ENCODE results near the gene TEKT3. TPM values are rescaled to one million over a fixed set of nuclear protein-coding genes. Genes with fewer than 3 reads are reported as not detected.

Gene TEKT3
- total RNA-seq, 1 donor from 2014 or later = 2.8 TPM

- H3K9me3 Mint-ChIP-seq (ENCODE audit: low read depth) = no peaks in the 10 kb centered on the region
- no peak overlapping the region for H3K4me3 Mint-ChIP-seq (ENCODE audit: low read depth)
- no peak for TF ChIP-seq CTCF (IDR thresholded peaks at IDR 0.05; ENCODE audit: unreplicated experiment)
- H3K36me3 Mint-ChIP-seq (ENCODE audit: insufficient read depth) = no peaks in the 10 kb centered on the region
- DNase-seq (ENCODE audit: low spot score, unreplicated experiment) = no peak
- H3K27me3 Mint-ChIP-seq = peaks cover 3% of the 10 kb centered on the region
- H3K4me1 Mint-ChIP-seq (ENCODE audit: low read depth) = no peaks in the 10 kb centered on the region
- H3K27ac Mint-ChIP-seq = no peak overlapping the region
Measured at GRCh38 chr17:15351925-15352324, 10.5 kb upstream of the TEKT3 start.

- no peak for DNase-seq (ENCODE audit: low spot score, unreplicated experiment)
- H3K27me3 Mint-ChIP-seq = peaks cover 5% of the 10 kb centered on the region
- no peak overlapping the region for H3K27ac Mint-ChIP-seq
- no peaks in the 10 kb centered on the region for H3K4me1 Mint-ChIP-seq (ENCODE audit: low read depth)
- no peak overlapping the region for H3K4me3 Mint-ChIP-seq (ENCODE audit: low read depth)
- H3K36me3 Mint-ChIP-seq (ENCODE audit: insufficient read depth) = no peaks in the 10 kb centered on the region
- TF ChIP-seq CTCF (IDR thresholded peaks at IDR 0.05; ENCODE audit: unreplicated experiment) = no peak
- H3K9me3 Mint-ChIP-seq (ENCODE audit: low read depth) = no peaks in the 10 kb centered on the region
Measured at GRCh38 chr17:15351478-15351840, 10.1 kb upstream of the TEKT3 start.

GRCh38 chr17:15350777-15351477 lies 9.5 kb upstream of the TEKT3 start:
- Mint-ChIP-seq H3K4me1 (ENCODE audit: low read depth) (no peaks in the 10 kb centered on the region), H3K9me3 (ENCODE audit: low read depth) (no peaks in the 10 kb centered on the region), H3K27ac (no peak overlapping the region), H3K4me3 (ENCODE audit: low read depth) (no peak overlapping the region), H3K36me3 (ENCODE audit: insufficient read depth) (no peaks in the 10 kb centered on the region), H3K27me3 (peaks cover 5% of the 10 kb centered on the region)
- no peak for DNase-seq (ENCODE audit: low spot score, unreplicated experiment)
- no peak for TF ChIP-seq CTCF (IDR thresholded peaks at IDR 0.05; ENCODE audit: unreplicated experiment)

- DNase-seq (ENCODE audit: low spot score, unreplicated experiment) = no peak
- H3K4me3 Mint-ChIP-seq (ENCODE audit: low read depth) = no peak overlapping the region
- TF ChIP-seq CTCF (IDR thresholded peaks at IDR 0.05; ENCODE audit: unreplicated experiment) = no peak
- H3K27ac Mint-ChIP-seq = no peak overlapping the region
- peaks cover 8% of the 10 kb centered on the region for H3K27me3 Mint-ChIP-seq
- no peaks in the 10 kb centered on the region for H3K9me3 Mint-ChIP-seq (ENCODE audit: low read depth)
- no peaks in the 10 kb centered on the region for H3K36me3 Mint-ChIP-seq (ENCODE audit: insufficient read depth)
- no peaks in the 10 kb centered on the region for H3K4me1 Mint-ChIP-seq (ENCODE audit: low read depth)
Measured at GRCh38 chr17:15349119-15349518, 7.7 kb upstream of the TEKT3 start.

- H3K36me3 Mint-ChIP-seq (ENCODE audit: insufficient read depth) = no peaks in the 10 kb centered on the region
- H3K9me3 Mint-ChIP-seq (ENCODE audit: low read depth) = no peaks in the 10 kb centered on the region
- H3K4me3 Mint-ChIP-seq (ENCODE audit: low read depth) = no peak overlapping the region
- H3K27me3 Mint-ChIP-seq = peaks cover 17% of the 10 kb centered on the region
- TF ChIP-seq CTCF (IDR thresholded peaks at IDR 0.05; ENCODE audit: unreplicated experiment) = no peak
- H3K27ac Mint-ChIP-seq = no peak overlapping the region
- H3K4me1 Mint-ChIP-seq (ENCODE audit: low read depth) = no peaks in the 10 kb centered on the region
- DNase-seq (ENCODE audit: low spot score, unreplicated experiment) = no peak
Measured at GRCh38 chr17:15348021-15348420, 6.6 kb upstream of the TEKT3 start.
